Tibial nerve (tissue), 4 donors: Measurements from ENCODE around the gene AKT3. TPM values are rescaled to one million over a fixed set of nuclear protein-coding genes. Genes with fewer than 3 reads are reported as not detected.

Experiments
- DNase-seq, 2 donors: peaks; one replicate each; pipeline ENCODE4 v3.0.0-alpha.2; 2019; ENCODE audit warnings: low spot score in 2 of 2
- H3K27ac ChIP-seq, 4 donors: fragments of 200-600 bp; sonication (generic) in 3 of 4; one replicate each; pipeline ENCODE4 v1.5.1; 2017 to 2019; ENCODE audit warnings: mild to moderate bottlenecking in 1 of 4
- H3K27me3 ChIP-seq, 2 donors: fragments of 200-600 bp; sonication (generic) in 1 of 2; one replicate each; pipeline versions ENCODE4 v1.5.1 to v1.6.0; 2017 to 2019
- H3K36me3 ChIP-seq, 3 donors: fragments of 200-600 bp; sonication (generic); one replicate each; pipeline ENCODE4 v1.5.1; 2018 to 2019
- H3K4me1 ChIP-seq, 4 donors: fragments of 200-600 bp; sonication (generic) in 3 of 4; one replicate each; pipeline ENCODE4 v1.5.1; 2017 to 2019
- H3K4me3 ChIP-seq, 4 donors: fragments of 200-600 bp; sonication (generic) in 3 of 4; one replicate each; pipeline ENCODE4 v1.5.1; 2017 to 2019; ENCODE audit warnings: mild to moderate bottlenecking in 1 of 4, moderate library complexity in 1 of 4
- H3K9me3 ChIP-seq, 4 donors: fragments of 200-600 bp; sonication (generic) in 3 of 4; one replicate each; pipeline ENCODE4 v1.5.1; 2017 to 2019
- EP300 ChIP-seq, 2 donors: sonication (generic); formaldehyde crosslinking; IDR thresholded peaks; one replicate each; pipeline ENCODE4 v1.6.1; 2017; ENCODE audit warnings: antibody characterized with exemption in 2 of 2, mild to moderate bottlenecking in 1 of 2
- POLR2A ChIP-seq, 2 donors: fragments of 450-650 bp; IDR thresholded peaks; one replicate each; pipeline ENCODE4 v1.6.1; 2017; ENCODE audit warnings: antibody characterized with exemption in 2 of 2, mild to moderate bottlenecking in 2 of 2, moderate library complexity in 2 of 2
- WGBS, 2 donors: methylation state at CpG; one replicate each; pipeline ENCODE4 v1.1.5; 2018; 5-methylcytosine and 5-hydroxymethylcytosine counted together
- total RNA-seq, 4 donors: library from RNA; depleted of rRNA; stranded (reverse); fragments of >200 nt; gene quantifications; one replicate each; pipeline ENCODE4 v1.1.0, GENCODE V29; 2016
- TF ChIP-seq, protein P1 (sequence below), 5 experiments: fragments of 200-600 bp in 3 of 5; fragments of 450-650 bp in 2 of 5; sonication (generic) in 3 of 5; IDR thresholded peaks; one replicate each; pipeline ENCODE4 v1.5.1; 2016 to 2019; ENCODE audit warnings: antibody characterized with exemption in 5 of 5, mild to moderate bottlenecking in 3 of 5, moderate library complexity in 2 of 5

AKT3 gene
- total RNA-seq, 4 donors from 2014 or later = 58.8 to 76.0 (median 69.2) TPM

DNA sequence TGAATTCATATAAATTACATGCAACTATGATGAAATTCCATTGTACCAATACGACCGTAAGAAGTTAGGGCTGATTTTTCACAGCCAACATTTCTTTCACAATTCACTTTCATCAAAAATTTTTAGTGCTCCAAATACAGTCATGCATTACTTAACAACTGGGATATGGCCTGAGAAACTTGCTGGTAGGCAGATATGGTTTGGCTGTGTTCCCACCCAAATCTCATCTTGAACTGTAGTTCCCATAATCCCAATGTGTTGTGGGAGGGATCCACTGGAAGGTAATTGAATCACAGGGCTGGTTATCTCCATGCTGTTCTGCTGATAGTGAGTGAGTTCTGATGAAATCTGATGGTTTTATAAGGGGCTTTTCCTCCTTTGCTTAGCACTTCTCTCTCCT lies 244.4 kb downstream of the AKT3 start:
- Histone ChIP-seq H3K9me3 (peaks cover 0 to 15% (median 6%) of the 10 kb centered on the region in 4 donors), H3K27me3 (no peaks in the 10 kb centered on the region), H3K27ac (no peak overlapping the region), H3K36me3 (peaks cover 0 to 51% (median 0%) of the 10 kb centered on the region in 3 donors), H3K4me1 (no peaks in the 10 kb centered on the region), H3K4me3 (no peak overlapping the region)
- no peak for TF ChIP-seq POLR2A (IDR thresholded peaks at IDR 0.05)
- TF ChIP-seq, protein P1, sequence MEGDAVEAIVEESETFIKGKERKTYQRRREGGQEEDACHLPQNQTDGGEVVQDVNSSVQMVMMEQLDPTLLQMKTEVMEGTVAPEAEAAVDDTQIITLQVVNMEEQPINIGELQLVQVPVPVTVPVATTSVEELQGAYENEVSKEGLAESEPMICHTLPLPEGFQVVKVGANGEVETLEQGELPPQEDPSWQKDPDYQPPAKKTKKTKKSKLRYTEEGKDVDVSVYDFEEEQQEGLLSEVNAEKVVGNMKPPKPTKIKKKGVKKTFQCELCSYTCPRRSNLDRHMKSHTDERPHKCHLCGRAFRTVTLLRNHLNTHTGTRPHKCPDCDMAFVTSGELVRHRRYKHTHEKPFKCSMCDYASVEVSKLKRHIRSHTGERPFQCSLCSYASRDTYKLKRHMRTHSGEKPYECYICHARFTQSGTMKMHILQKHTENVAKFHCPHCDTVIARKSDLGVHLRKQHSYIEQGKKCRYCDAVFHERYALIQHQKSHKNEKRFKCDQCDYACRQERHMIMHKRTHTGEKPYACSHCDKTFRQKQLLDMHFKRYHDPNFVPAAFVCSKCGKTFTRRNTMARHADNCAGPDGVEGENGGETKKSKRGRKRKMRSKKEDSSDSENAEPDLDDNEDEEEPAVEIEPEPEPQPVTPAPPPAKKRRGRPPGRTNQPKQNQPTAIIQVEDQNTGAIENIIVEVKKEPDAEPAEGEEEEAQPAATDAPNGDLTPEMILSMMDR (IDR thresholded peaks at IDR 0.05) = no peak
- 84 to 86% methylated on average over 2 of the region's 2 CpGs for WGBS, 2 donors
- no peak for DNase-seq

DNA sequence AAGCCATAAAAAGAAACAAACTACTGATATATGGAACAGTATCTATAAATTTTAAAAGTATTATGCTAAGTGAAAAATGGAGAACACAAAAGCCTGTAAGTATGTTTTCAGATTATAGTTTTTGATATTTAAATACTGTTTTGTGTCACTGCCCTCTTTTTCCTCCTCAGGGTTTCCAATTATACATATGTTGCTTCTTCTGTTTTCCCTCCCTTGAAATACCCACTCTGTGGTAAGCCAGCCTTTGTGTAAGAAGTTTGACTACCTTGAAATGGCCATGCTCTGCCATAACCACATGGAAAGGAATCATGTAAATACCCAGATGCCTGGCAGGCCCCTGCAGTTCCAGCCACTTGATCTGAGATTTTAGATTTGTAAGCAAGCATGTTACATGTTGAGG lies 248.3 kb downstream of the AKT3 start:
- DNase-seq = no peak
- Histone ChIP-seq H3K36me3 (peaks cover 0 to 33% (median 0%) of the 10 kb centered on the region in 3 donors), H3K27me3 (no peaks in the 10 kb centered on the region), H3K27ac (no peak overlapping the region), H3K4me3 (no peak overlapping the region), H3K4me1 (no peaks in the 10 kb centered on the region), H3K9me3 (peaks cover 0 to 15% (median 6%) of the 10 kb centered on the region in 4 donors)
- TF ChIP-seq EP300 (IDR thresholded peaks at IDR 0.05) (no peak), POLR2A (IDR thresholded peaks at IDR 0.05) (no peak)
- TF ChIP-seq, protein P1 (IDR thresholded peaks at IDR 0.05) = no peak

DNA sequence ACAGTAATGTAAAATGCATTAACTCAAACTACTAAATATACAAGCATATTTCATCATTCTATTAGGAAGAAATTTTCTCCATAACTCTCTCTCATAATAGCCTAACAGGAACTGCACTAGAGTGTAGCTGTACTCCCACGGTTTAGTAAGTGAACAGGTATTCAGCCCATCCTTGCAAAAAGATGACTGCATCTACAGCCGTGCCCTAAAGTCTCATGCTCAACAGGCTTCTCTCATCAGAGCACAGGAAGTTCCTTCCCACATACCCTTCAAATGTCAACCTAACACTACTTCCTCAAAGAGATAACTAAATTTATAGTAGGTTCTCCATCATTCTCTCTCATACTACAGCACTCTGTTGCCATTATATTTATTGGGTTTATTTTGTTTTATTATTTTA lies 251.6 kb downstream of the AKT3 start:
- 70% methylated on average over 2 of the region's 2 CpGs for WGBS, 2 donors
- H3K4me3 ChIP-seq = no peak overlapping the region
- no peaks in the 10 kb centered on the region for H3K27me3 ChIP-seq
- no peak overlapping the region for H3K27ac ChIP-seq
- TF ChIP-seq EP300 (IDR thresholded peaks at IDR 0.05) = no peak
- H3K9me3 ChIP-seq = peaks cover 0 to 15% (median 6%) of the 10 kb centered on the region in 4 donors
- no peak for DNase-seq
- H3K4me1 ChIP-seq = no peaks in the 10 kb centered on the region
- peaks cover 0 to 30% (median 0%) of the 10 kb centered on the region in 3 donors for H3K36me3 ChIP-seq

DNA sequence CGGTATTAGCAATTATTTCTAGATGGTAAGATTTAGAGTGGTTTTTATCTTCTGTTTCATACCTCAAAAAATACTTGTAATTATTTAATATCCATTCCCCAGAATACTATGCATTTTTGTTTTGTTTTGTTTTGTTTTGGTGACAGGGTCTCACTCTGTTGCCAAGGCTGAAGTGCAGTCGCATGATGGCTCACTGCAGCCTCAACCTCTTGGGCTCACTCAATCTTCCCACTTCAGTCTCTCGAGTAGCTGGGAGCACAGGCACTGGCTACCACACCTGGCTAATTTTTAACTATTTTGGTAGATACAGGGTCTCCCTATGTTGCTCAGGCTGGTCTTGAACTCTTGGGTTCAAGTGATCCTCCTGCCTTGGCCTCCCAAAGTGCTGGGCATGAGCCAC lies 252.7 kb downstream of the AKT3 start:
- peaks cover 0 to 14% (median 6%) of the 10 kb centered on the region in 4 donors for H3K9me3 ChIP-seq
- H3K27me3 ChIP-seq = no peaks in the 10 kb centered on the region
- peaks cover 0 to 24% (median 0%) of the 10 kb centered on the region in 3 donors for H3K36me3 ChIP-seq
- H3K4me3 ChIP-seq = no peak overlapping the region
- H3K4me1 ChIP-seq = no peaks in the 10 kb centered on the region
- no peak for TF ChIP-seq EP300 (IDR thresholded peaks at IDR 0.05)
- TF ChIP-seq, protein P1 (IDR thresholded peaks at IDR 0.05) = no peak
- TF ChIP-seq POLR2A (IDR thresholded peaks at IDR 0.05) = no peak
- WGBS, 2 donors = 91 to 95% methylated on average over 3 of the region's 3 CpGs
- no peak overlapping the region for H3K27ac ChIP-seq
- DNase-seq = no peak

DNA sequence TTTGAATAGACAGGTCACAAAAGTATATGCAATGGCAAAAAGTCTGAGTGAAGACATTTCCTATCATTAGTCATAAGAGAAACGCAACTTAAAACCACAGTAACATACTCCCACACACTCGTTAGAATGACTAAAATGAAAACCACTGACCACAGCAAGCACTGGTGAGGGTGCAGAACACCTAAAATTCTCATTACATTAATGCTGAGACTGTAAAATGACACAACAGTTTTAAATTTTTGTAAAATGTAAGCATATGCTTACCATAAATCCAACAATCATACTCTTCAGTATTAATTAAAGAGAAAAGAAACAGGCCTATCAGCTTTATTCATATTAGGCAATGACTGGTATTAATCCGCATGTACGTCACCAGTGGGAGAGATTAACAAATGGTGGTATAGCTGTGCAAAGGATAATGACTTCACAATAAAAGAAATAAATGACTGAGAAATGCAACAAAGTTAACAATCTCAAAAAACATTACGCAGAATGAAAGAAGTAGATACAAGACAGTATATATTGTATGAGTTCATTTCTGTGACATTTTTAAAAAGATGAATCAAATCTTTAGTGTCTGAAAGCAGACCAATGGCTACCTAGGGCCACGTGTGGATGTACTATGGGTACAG lies 253.5 kb downstream of the AKT3 start:
- H3K27ac ChIP-seq = no peak overlapping the region
- 82 to 85% methylated on average over 6 of the region's 6 CpGs for WGBS, 2 donors
- H3K4me3 ChIP-seq = no peak overlapping the region
- H3K4me1 ChIP-seq = no peaks in the 10 kb centered on the region
- DNase-seq = no peak
- H3K9me3 ChIP-seq = peaks cover 0 to 13% (median 1%) of the 10 kb centered on the region in 4 donors
- H3K36me3 ChIP-seq = peaks cover 0 to 23% (median 0%) of the 10 kb centered on the region in 3 donors
- no peaks in the 10 kb centered on the region for H3K27me3 ChIP-seq
- TF ChIP-seq, protein P1 (IDR thresholded peaks at IDR 0.05) = no peak
- TF ChIP-seq POLR2A (IDR thresholded peaks at IDR 0.05) = no peak
- no peak for TF ChIP-seq EP300 (IDR thresholded peaks at IDR 0.05)
